ENCODE measurements around the gene HIKESHI. TPM values are rescaled to one million over a fixed set of nuclear protein-coding genes. Genes with fewer than 3 reads are reported as not detected.

Gene HIKESHI
- total and polyA plus RNA-seq, 2 of the 8 experiments (the other 6 are each of a cell fraction or from before 2014, with no cell fraction given), result 65.4 to 90.2 TPM

GRCh38 chr11:86370171-86370570 is 68.1 kb downstream of the HIKESHI start:
- H3K18ac ChIP-seq (ENCODE audit: extremely low read depth, low read length), result no peak overlapping the region
- no peak overlapping the region for H4K91ac ChIP-seq (replicated peaks; ENCODE audit: insufficient read length, low read length)
- 0 out of 4 replicates have a peak, but pooled peaks cover 0 to 3% of the 10 kb centered on the region in 2 experiments for H3K9me3 ChIP-seq (ENCODE audit: insufficient read depth in 2 of 2, low read depth in 1 of 2, low read length in 1 of 2)
- H3K79me2 ChIP-seq (ENCODE audit: control insufficient read depth in 1 of 2, insufficient read depth in 2 of 2, low read length in 2 of 2), result no peaks in the 10 kb centered on the region
- peaks cover 0 to 3% (median 0%) of the 10 kb centered on the region in 4 experiments; a peak in 2 of 7 replicates for H3K27me3 ChIP-seq (replicated peaks in 1 of 4; ENCODE audit: control insufficient read depth in 3 of 4, extremely low read depth in 1 of 4, insufficient read depth in 3 of 4, low read length in 3 of 4)
- H2BK5ac ChIP-seq (ENCODE audit: low read depth, low read length), result no peak overlapping the region
- 86% methylated on average over 4 of the region's 4 CpGs; no CpG with 5 or more reads in 1 of the 2 experiments for WGBS, 2 experiments (ENCODE audit: extremely low coverage in 1 of 2, insufficient coverage in 1 of 2, insufficient read length in 1 of 2, insufficient replicate concordance in 2 of 2, low coverage in 1 of 2, low lambda C conversion rate in 2 of 2, missing lambda C conversion rate in 1 of 2)
- no peak overlapping the region for H3K4ac ChIP-seq (replicated peaks; ENCODE audit: insufficient read length, low read depth, low read length)
- no peak overlapping the region for H3K27ac ChIP-seq (ENCODE audit: low read depth, low read length)
- no peak overlapping the region for H2BK12ac ChIP-seq (ENCODE audit: low read depth, low read length)
- H3K56ac ChIP-seq (replicated peaks; ENCODE audit: insufficient read length, low read depth, low read length), result no peak overlapping the region
- H4K5ac ChIP-seq (ENCODE audit: insufficient read length, low read depth, low read length), result no peak overlapping the region
- ChIA-PET CTCF (ENCODE audit: partially characterized antibody) (interaction anchor here (1.1 to 2.4 kb wide), 3 partner anchors 9 to 42 kb away, joined by 3 to 9 read pairs (median 5); no protein-coding TSS in a partner anchor), POLR2A (ENCODE audit: partially characterized antibody) (no interaction called here)
- DNase-seq (ENCODE audit: low read depth in 1 of 2, low spot score in 2 of 2) (no peak), FAIRE-seq (no peak)
- no peak overlapping the region for H2BK15ac ChIP-seq (ENCODE audit: low read length)
- H2BK20ac ChIP-seq (ENCODE audit: low read length), result no peak overlapping the region
- H3K14ac ChIP-seq (ENCODE audit: insufficient read length), result no peak overlapping the region
- no peak overlapping the region for H3K4me2 ChIP-seq (ENCODE audit: insufficient read depth in 1 of 2, low read depth in 2 of 2, low read length in 2 of 2)
- no peak overlapping the region for H4K8ac ChIP-seq (ENCODE audit: extremely low read depth, insufficient read depth, low read length)
- no peaks in the 10 kb centered on the region for H3K36me3 ChIP-seq (ENCODE audit: control insufficient read depth in 2 of 4, insufficient read depth in 4 of 4, low read length in 3 of 4)
- H2BK120ac ChIP-seq (replicated peaks; ENCODE audit: low read depth, low read length), result no peak overlapping the region
- no peaks in the 10 kb centered on the region for H4K20me1 ChIP-seq (replicated peaks in 1 of 2; ENCODE audit: control insufficient read depth in 1 of 2, insufficient read depth in 2 of 2, low read length in 2 of 2)
- H3K4me3 ChIP-seq (ENCODE audit: extremely low read depth in 1 of 4, insufficient read depth in 2 of 4, low read depth in 3 of 4, low read length in 4 of 4), result no peak overlapping the region
- no peak overlapping the region for H3K23ac ChIP-seq (ENCODE audit: insufficient read length)
- H3K4me1 ChIP-seq (replicated peaks in 1 of 4; ENCODE audit: control insufficient read depth in 3 of 4, insufficient read depth in 4 of 4, low read length in 3 of 4), result peaks cover 0 to 2% (median 0%) of the 10 kb centered on the region in 4 experiments; a peak in 1 of 7 replicates
- no peak overlapping the region for H2AFZ ChIP-seq (ENCODE audit: low read length)
- H3K79me1 ChIP-seq (ENCODE audit: low read depth, low read length), result no peaks in the 10 kb centered on the region
- H3K23me2 ChIP-seq (ENCODE audit: low read depth, low read length), result peaks cover 5% of the 10 kb centered on the region; the same call in 1 of the 2 replicates
- H3K9ac ChIP-seq (replicated peaks in 1 of 4; ENCODE audit: extremely low read depth in 1 of 4, low read depth in 3 of 4, low read length in 3 of 4), result no peak overlapping the region
- no peak overlapping the region for H2AK5ac ChIP-seq (ENCODE audit: low read depth, low read length)
- TF ChIP-seq BRCA1 (IDR thresholded peaks at IDR 0.05; ENCODE audit: low read depth, low read length) (no peak), CEBPB (IDR thresholded peaks at IDR 0.05; ENCODE audit: low read depth, low read length) (no peak), RFX5 (IDR thresholded peaks at IDR 0.05; ENCODE audit: borderline replicate concordance, low read depth, low read length) (no peak), KDM1A (IDR thresholded peaks at IDR 0.05; ENCODE audit: borderline replicate concordance, low read length) (no peak), TBP (IDR thresholded peaks at IDR 0.05; ENCODE audit: low read depth, low read length) (no peak), ZNF274 (IDR thresholded peaks at IDR 0.05; ENCODE audit: borderline replicate concordance, extremely low read depth, low read length) (no peak), JUND (IDR thresholded peaks at IDR 0.05; ENCODE audit: low read length) (no peak), RXRA (IDR thresholded peaks at IDR 0.05; ENCODE audit: insufficient read depth, low read depth, low read length) (no peak), POLR2AphosphoS5 (IDR thresholded peaks at IDR 0.05; ENCODE audit: low read depth, low read length) (no peak), YY1 (IDR thresholded peaks at IDR 0.05; ENCODE audit: low read depth, low read length) (no peak), CHD2 (IDR thresholded peaks at IDR 0.05; ENCODE audit: low read length) (no peak), NANOG (IDR thresholded peaks at IDR 0.05; ENCODE audit: insufficient read depth, low read depth, low read length, poor library complexity, severe bottlenecking) (no peak), EZH2 (IDR thresholded peaks at IDR 0.05; ENCODE audit: low read depth, low read length, severe bottlenecking) (no peak), SP1 (IDR thresholded peaks at IDR 0.05; ENCODE audit: low read depth, low read length) (no peak)
- TF ChIP-seq, protein P1, sequence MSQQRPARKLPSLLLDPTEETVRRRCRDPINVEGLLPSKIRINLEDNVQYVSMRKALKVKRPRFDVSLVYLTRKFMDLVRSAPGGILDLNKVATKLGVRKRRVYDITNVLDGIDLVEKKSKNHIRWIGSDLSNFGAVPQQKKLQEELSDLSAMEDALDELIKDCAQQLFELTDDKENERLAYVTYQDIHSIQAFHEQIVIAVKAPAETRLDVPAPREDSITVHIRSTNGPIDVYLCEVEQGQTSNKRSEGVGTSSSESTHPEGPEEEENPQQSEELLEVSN (IDR thresholded peaks at IDR 0.05), result no peak
